A549 (cell line): ENCODE results near the gene FAM107B. TPM values are rescaled to one million over a fixed set of nuclear protein-coding genes. Genes with fewer than 3 reads are reported as not detected.

Source experiments
- ATAC-seq, 2 experiments: fragments of 200-7000 bp in 1 of 2; fragments of >200 bp in 1 of 2; cut with Nextera tagmentation in 1 of 2; cut with Tn5 transposase in 1 of 2; 3 replicates each; pipeline versions ENCODE4 v1.8.0 to v1.9.1; 2018 to 2020; ENCODE audit warnings: mild to moderate bottlenecking in 1 of 2, moderate library complexity in 1 of 2
- CTCF ChIA-PET: fragments of 300-600 bp; sonication (Branson Sonifier 250); formaldehyde crosslinking; extraction: SDS; loops from one replicate; lab custom pipeline; 2021; ENCODE audit warnings: antibody characterized with exemption, inconsistent platforms; lab: Yijun Ruan, JAX
- POLR2A ChIA-PET: fragments of 350-600 bp; formaldehyde crosslinking; extraction: SDS; loops from one replicate; lab custom pipeline; 2021; ENCODE audit warnings: antibody characterized with exemption, inconsistent platforms; lab: Yijun Ruan, JAX
- DNase-seq, 2 experiments: peaks; one replicate each; pipeline versions ENCODE4 v3.0.0 to v3.0.0-alpha.2; 2011 to 2016; ENCODE audit warnings: low read depth in 1 of 2, low spot score in 1 of 2
- FAIRE-seq: peaks from 2 replicates; lab custom pipeline; 2011; peaks lifted over from hg19 to GRCh38; lab: Jason Lieb, UNC
- H3K27ac ChIP-seq, 2 experiments: fragments of >200 bp; sonication (Bioruptor Twin); formaldehyde crosslinking; 3 replicates each; pipeline ENCODE4 v1.5.1; 2016 to 2017
- H3K4me1 ChIP-seq: fragments of >200 bp; sonication (Bioruptor Twin); formaldehyde crosslinking; 3 replicates; pipeline ENCODE4 v1.6.1; 2016
- H3K4me2 ChIP-seq: fragments of >200 bp; sonication (Bioruptor Twin); formaldehyde crosslinking; 3 replicates; pipeline ENCODE4 v1.6.1; 2016
- H3K4me3 ChIP-seq: fragments of >200 bp; sonication (Bioruptor Twin); formaldehyde crosslinking; 3 replicates; pipeline ENCODE4 v1.5.1; 2016
- H3K9me3 ChIP-seq: fragments of >200 bp; sonication (Bioruptor Twin); formaldehyde crosslinking; 3 replicates; pipeline ENCODE4 v1.6.1; 2016
- CHD4 ChIP-seq: fragments of 200-600 bp; sonication (generic); IDR thresholded peaks from 2 replicates; pipeline ENCODE4 v1.6.1; 2016; ENCODE audit warnings: antibody characterized with exemption, mild to moderate bottlenecking, borderline replicate concordance
- ESRRA ChIP-seq: fragments of 150-350 bp; IDR thresholded peaks from 2 replicates; pipeline ENCODE4 v1.6.1; 2014; ENCODE audit warnings: mild to moderate bottlenecking, low read length, borderline replicate concordance
- FOXS1 ChIP-seq: fragments of 250-450 bp; sonication (Bioruptor Pico); IDR thresholded peaks from 2 replicates; pipeline ENCODE4 v1.5.0; 2020; ENCODE audit warnings: mild to moderate bottlenecking, moderate library complexity
- GATA3 ChIP-seq: IDR thresholded peaks from 2 replicates; pipeline ENCODE4 v1.6.1; 2012; ENCODE audit warnings: borderline replicate concordance
- HEYL ChIP-seq: fragments of 250-450 bp; sonication (Bioruptor Pico); IDR thresholded peaks from 2 replicates; pipeline ENCODE4 v1.8.0; 2021; ENCODE audit warnings: mild to moderate bottlenecking, moderate library complexity
- HOXB5 ChIP-seq: fragments of 250-450 bp; sonication (Bioruptor Pico); IDR thresholded peaks from 2 replicates; pipeline ENCODE4 v1.5.0; 2020; ENCODE audit warnings: mild to moderate bottlenecking, moderate library complexity
- KDM1A ChIP-seq: fragments of 200-600 bp; sonication (generic); IDR thresholded peaks from 2 replicates; pipeline ENCODE4 v1.6.1; 2016; ENCODE audit warnings: low read depth, mild to moderate bottlenecking
- MAZ ChIP-seq: fragments of 150-350 bp; IDR thresholded peaks from 2 replicates; pipeline ENCODE4 v1.6.1; 2014; ENCODE audit warnings: antibody characterized with exemption, low read depth, low read length, borderline replicate concordance
- MYC ChIP-seq: IDR thresholded peaks from 2 replicates; pipeline ENCODE4 v1.6.1; 2012; ENCODE audit warnings: mild to moderate bottlenecking, inconsistent platforms, low read length, improper control_type of control experiment, borderline replicate concordance
- RAD21 ChIP-seq, 2 experiments: fragments of >200 bp in 1 of 2; sonication (Bioruptor Twin) in 1 of 2; formaldehyde crosslinking in 1 of 2; IDR thresholded peaks in 1 of 2; conservative IDR thresholded peaks in 1 of 2; 2 replicates in 1 of 2; 3 replicates in 1 of 2; pipeline ENCODE4 v1.6.1; 2012 to 2018; ENCODE audit warnings: inconsistent platforms in 1 of 2
- RCOR1 ChIP-seq: fragments of 150-350 bp; IDR thresholded peaks from 2 replicates; pipeline ENCODE4 v1.6.1; 2014; ENCODE audit warnings: antibody characterized with exemption, low read length, low read depth
- SMC3 ChIP-seq: fragments of >200 bp; sonication (Bioruptor Twin); formaldehyde crosslinking; IDR thresholded peaks from 3 replicates; pipeline ENCODE4 v1.6.1; 2018; ENCODE audit warnings: inconsistent platforms
- WGBS: methylation state at CpG from one replicate; pipeline ENCODE4 v1.1.6; 2017; ENCODE audit errors: missing lambda C conversion rate; 5-methylcytosine and 5-hydroxymethylcytosine counted together
- polyA plus RNA-seq, 4 experiments: library from polyadenylated mRNA; depleted of rRNA in 3 of 4; stranded (reverse); fragments of >200 nt; fragmentation: RNase III in 1 of 4; extraction: RNeasy Plus Mini Kit Qiagen cat#74134 plus additional on column Dnase treatment in 1 of 4; gene quantifications; 2 replicates in 3 of 4; 3 replicates in 1 of 4; pipeline ENCODE4 v1.2.3, GENCODE V29; 2011 to 2017
- TF ChIP-seq, protein P1 (sequence below): fragments of 200-600 bp; sonication (generic); IDR thresholded peaks from 2 replicates; pipeline ENCODE4 v1.6.1; 2016; ENCODE audit warnings: antibody characterized with exemption, mild to moderate bottlenecking, moderate library complexity
- TF ChIP-seq, protein P2 (sequence below): IDR thresholded peaks from 2 replicates; pipeline ENCODE4 v1.6.1; 2012
- TF ChIP-seq, protein P3 (sequence below): fragments of 250-450 bp; sonication (Bioruptor Pico); IDR thresholded peaks from 2 replicates; pipeline ENCODE4 v1.5.0; 2021; ENCODE audit warnings: mild to moderate bottlenecking, moderate library complexity, borderline replicate concordance
- TF ChIP-seq, protein P4 (sequence below): fragments of 450-650 bp; IDR thresholded peaks from 2 replicates; pipeline ENCODE4 v1.6.1; 2014; ENCODE audit warnings: antibody characterized with exemption

FAM107B gene
- polyA plus RNA-seq, 2 of the 4 experiments (the other 2 are of a cell fraction): 99.9 to 173 TPM

DNA sequence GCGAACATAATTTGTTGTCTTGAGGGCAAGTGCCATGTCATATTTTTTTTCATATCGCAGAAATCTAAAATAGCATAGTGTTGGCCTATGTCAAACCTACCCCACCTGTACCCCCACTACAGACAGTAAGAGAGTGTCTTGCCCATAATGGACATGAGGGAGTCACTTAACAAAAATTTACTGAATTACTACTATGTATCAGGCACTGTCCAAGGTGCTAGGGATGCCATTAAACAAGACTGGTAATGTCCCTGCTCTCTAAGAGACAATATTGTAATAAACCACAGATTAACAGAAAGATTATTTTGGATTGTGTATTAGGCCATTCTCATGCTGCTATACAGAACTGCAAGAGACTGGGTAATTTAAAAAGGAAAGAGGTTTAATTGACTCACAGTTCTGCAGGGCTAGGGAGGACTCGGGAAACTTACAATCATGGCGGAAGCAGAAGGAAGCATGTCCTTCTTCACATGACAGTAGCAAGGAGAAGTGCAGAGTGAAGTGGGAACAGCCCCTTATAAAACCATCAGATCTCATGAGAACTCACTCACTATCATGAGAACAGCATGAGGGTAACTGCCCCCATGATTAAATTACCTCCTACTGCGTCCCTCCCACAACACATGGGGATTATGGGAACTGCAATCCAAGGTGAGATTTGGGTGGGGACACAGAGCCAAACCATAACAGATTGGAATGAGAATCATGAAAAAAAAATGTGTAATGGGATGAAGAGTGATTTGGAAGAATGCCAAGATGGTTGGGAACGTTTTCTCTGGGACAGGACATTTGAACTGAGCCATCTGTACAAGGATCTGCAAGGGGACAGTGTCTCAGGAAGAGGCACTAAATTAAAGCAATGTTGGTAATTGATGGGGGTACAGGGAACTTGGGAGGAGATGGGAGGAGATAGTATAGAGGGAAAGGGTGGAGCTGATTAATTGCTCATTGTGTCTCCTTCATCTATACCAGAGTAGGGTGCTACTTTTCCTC is 108.5 kb downstream of the FAM107B start:
- 78% methylated on average over 6 of the region's 6 CpGs for WGBS
- Histone ChIP-seq H3K27ac (peak overlapping the region; percentile 35 to 54; a peak in 4 of 6 replicates), H3K4me2 (peak overlapping the region; percentile 36; the same call in 2 of the 3 replicates), H3K4me3 (no peak overlapping the region), H3K9me3 (peaks cover 11% of the 10 kb centered on the region; the same call in 2 of the 3 replicates), H3K4me1 (peaks cover 28% of the 10 kb centered on the region)
- ATAC-seq (no peak), FAIRE-seq (no peak), DNase-seq (no peak)
- TF ChIP-seq, protein P1, sequence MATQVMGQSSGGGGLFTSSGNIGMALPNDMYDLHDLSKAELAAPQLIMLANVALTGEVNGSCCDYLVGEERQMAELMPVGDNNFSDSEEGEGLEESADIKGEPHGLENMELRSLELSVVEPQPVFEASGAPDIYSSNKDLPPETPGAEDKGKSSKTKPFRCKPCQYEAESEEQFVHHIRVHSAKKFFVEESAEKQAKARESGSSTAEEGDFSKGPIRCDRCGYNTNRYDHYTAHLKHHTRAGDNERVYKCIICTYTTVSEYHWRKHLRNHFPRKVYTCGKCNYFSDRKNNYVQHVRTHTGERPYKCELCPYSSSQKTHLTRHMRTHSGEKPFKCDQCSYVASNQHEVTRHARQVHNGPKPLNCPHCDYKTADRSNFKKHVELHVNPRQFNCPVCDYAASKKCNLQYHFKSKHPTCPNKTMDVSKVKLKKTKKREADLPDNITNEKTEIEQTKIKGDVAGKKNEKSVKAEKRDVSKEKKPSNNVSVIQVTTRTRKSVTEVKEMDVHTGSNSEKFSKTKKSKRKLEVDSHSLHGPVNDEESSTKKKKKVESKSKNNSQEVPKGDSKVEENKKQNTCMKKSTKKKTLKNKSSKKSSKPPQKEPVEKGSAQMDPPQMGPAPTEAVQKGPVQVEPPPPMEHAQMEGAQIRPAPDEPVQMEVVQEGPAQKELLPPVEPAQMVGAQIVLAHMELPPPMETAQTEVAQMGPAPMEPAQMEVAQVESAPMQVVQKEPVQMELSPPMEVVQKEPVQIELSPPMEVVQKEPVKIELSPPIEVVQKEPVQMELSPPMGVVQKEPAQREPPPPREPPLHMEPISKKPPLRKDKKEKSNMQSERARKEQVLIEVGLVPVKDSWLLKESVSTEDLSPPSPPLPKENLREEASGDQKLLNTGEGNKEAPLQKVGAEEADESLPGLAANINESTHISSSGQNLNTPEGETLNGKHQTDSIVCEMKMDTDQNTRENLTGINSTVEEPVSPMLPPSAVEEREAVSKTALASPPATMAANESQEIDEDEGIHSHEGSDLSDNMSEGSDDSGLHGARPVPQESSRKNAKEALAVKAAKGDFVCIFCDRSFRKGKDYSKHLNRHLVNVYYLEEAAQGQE: peak; percentile 84
- TF ChIP-seq, protein P2, sequence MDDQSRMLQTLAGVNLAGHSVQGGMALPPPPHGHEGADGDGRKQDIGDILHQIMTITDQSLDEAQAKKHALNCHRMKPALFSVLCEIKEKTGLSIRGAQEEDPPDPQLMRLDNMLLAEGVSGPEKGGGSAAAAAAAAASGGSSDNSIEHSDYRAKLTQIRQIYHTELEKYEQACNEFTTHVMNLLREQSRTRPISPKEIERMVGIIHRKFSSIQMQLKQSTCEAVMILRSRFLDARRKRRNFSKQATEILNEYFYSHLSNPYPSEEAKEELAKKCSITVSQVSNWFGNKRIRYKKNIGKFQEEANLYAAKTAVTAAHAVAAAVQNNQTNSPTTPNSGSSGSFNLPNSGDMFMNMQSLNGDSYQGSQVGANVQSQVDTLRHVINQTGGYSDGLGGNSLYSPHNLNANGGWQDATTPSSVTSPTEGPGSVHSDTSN: no peak
- ChIA-PET CTCF (interaction anchor here (0.6 to 1.1 kb wide), 2 partner anchors 11 to 159 kb away, joined by 3 read pairs; no protein-coding TSS in a partner anchor), POLR2A (no interaction called here)

DNA sequence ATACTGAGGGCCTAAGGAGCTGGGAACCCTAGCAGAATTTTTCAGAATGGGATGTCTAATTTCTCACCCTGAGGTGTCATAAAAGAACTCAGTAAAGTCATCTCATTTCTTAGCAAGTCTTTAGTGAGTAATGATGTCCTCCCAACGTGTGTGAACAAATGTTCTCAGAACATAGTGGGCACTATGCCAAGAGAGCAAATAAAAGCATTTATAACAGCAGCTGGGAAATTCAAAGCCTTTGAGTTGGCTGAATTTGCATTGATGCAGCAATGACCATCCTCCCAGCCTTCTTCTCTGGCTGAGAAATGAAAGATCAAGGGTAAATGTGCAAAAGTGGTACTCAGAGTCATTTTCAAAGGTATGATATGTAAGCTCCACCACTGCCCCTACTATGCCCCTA is 109.4 kb downstream of the FAM107B start:
- H3K27ac ChIP-seq: peak overlapping the region; percentile 35 to 54; a peak in 5 of 6 replicates
- POLR2A ChIA-PET: no interaction called here
- peaks cover 12% of the 10 kb centered on the region for H3K9me3 ChIP-seq
- peak overlapping the region; percentile 36 for H3K4me2 ChIP-seq
- H3K4me1 ChIP-seq: peaks cover 23% of the 10 kb centered on the region
- peak in 1 of 2 experiments; percentile 51 for DNase-seq
- WGBS: 4% methylated on average over 1 of the region's 1 CpG
- CTCF ChIA-PET: interaction anchor here (0.6 to 1.1 kb wide), 2 partner anchors 10 to 148 kb away, joined by 3 read pairs; no protein-coding TSS in a partner anchor
- no peak for FAIRE-seq
- no peak overlapping the region for H3K4me3 ChIP-seq
- no peak for ATAC-seq
- TF ChIP-seq, protein P3, sequence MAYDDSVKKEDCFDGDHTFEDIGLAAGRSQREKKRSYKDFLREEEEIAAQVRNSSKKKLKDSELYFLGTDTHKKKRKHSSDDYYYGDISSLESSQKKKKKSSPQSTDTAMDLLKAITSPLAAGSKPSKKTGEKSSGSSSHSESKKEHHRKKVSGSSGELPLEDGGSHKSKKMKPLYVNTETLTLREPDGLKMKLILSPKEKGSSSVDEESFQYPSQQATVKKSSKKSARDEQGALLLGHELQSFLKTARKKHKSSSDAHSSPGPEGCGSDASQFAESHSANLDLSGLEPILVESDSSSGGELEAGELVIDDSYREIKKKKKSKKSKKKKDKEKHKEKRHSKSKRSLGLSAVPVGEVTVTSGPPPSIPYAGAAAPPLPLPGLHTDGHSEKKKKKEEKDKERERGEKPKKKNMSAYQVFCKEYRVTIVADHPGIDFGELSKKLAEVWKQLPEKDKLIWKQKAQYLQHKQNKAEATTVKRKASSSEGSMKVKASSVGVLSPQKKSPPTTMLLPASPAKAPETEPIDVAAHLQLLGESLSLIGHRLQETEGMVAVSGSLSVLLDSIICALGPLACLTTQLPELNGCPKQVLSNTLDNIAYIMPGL (CRISPR knock-in tag): no peak

DNA sequence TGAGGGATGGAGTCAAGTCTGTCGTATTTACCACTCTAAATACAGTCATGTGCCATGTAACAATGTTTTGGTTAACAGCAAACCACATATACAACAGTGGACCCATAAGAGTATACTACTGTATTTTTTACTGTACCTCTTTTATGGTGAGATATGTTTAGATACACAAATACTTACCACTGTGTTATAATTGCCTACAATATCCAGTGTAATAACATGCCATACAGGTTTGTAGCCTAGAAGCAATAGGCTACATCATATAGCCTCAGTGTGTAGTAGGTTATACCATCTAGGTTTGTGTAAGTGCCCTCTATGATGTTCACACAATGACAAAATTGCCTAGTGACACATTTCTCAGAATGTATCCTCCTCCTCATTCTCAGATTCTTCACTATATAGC is 110.4 kb downstream of the FAM107B start:
- POLR2A ChIA-PET: no interaction called here
- FAIRE-seq (no peak), ATAC-seq (no peak), DNase-seq (no peak)
- H3K9me3 ChIP-seq: peaks cover 13% of the 10 kb centered on the region
- TF ChIP-seq MYC: no peak
- no peak for TF ChIP-seq HEYL (CRISPR knock-in tag)
- no peak for TF ChIP-seq ESRRA
- no peak for TF ChIP-seq RCOR1
- no peak for TF ChIP-seq FOXS1
- no peak for TF ChIP-seq RAD21 (conservative IDR thresholded peaks at IDR 0.05 in 1 of 2, IDR thresholded peaks at IDR 0.05 in 1 of 2)
- TF ChIP-seq, protein P4, sequence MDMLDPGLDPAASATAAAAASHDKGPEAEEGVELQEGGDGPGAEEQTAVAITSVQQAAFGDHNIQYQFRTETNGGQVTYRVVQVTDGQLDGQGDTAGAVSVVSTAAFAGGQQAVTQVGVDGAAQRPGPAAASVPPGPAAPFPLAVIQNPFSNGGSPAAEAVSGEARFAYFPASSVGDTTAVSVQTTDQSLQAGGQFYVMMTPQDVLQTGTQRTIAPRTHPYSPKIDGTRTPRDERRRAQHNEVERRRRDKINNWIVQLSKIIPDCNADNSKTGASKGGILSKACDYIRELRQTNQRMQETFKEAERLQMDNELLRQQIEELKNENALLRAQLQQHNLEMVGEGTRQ: no peak
- TF ChIP-seq CHD4: no peak
- TF ChIP-seq GATA3: no peak
- TF ChIP-seq MAZ: no peak
- TF ChIP-seq, protein P2: no peak
- no peak for TF ChIP-seq SMC3
- TF ChIP-seq KDM1A: no peak
- TF ChIP-seq HOXB5 (CRISPR knock-in tag): no peak
- WGBS: 81% methylated on average over 1 of the region's 1 CpG
- peaks cover 18% of the 10 kb centered on the region for H3K4me1 ChIP-seq
- no peak overlapping the region; a peak in 2 of 6 replicates for H3K27ac ChIP-seq
- CTCF ChIA-PET: no interaction called here
- no peak overlapping the region for H3K4me2 ChIP-seq
- no peak overlapping the region for H3K4me3 ChIP-seq
